ENCODE measurements around the gene SLC25A45. TPM values are rescaled to one million over a fixed set of nuclear protein-coding genes. Genes with fewer than 3 reads are reported as not detected.
A peak's percentile ranks its signal among the peaks of the same experiment; 100 is the strongest.

SLC25A45 gene
- total RNA-seq, 1 donor from 2014 or later = 12.3 TPM

DNA sequence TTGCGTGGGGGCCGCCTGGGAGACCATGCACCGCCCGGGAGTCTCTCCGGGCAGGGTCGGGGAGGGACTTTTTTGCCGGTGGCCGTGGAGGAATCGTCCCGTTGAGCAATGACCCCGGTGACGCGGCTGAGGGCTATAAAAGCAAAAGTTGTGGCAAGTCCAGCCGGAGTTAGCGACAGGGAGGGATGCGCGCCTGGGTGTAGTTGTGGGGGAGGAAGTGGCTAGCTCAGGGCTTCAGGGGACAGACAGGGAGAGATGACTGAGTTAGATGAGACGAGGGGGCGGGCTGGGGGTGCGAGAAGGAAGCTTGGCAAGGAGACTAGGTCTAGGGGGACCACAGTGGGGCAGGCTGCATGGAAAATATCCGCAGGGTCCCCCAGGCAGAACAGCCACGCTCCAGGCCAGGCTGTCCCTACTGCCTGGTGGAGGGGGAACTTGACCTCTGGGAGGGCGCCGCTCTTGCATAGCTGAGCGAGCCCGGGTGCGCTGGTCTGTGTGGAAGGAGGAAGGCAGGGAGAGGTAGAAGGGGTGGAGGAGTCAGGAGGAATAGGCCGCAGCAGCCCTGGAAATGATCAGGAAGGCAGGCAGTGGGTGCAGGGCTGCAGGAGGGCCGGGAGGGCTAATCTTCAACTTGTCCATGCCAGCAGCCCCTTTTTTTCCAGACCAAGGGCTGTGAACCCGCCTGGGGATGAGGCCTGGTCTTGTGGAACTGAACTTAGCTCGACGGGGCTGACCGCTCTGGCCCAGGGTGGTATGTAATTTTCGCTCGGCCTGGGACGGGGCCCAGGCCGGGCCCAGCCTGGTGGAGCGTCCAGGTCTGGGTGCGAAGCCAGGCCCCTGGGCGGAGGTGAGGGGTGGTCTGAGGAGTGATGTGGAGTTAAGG is 40.4 kb upstream of the SLC25A45 start, which contains the start of gene NEAT1:
TSS of gene NEAT1 (plus strand) at position 166 of the 883 bp plus-strand sequence.
- ATAC-seq (ENCODE audit: low read depth) (peak; percentile 13), DNase-seq (peak; percentile 90)
- no peaks in the 10 kb centered on the region for H3K27me3 Mint-ChIP-seq
- H3K9me3 Mint-ChIP-seq = no peaks in the 10 kb centered on the region
- no peak for TF ChIP-seq CTCF (IDR thresholded peaks at IDR 0.05)
- H3K4me3 Mint-ChIP-seq = peak within 1 kb of the TSS; percentile 100
- H3K36me3 Mint-ChIP-seq (ENCODE audit: low read depth) = peaks cover 53% of the 10 kb centered on the region
- peaks cover 76% of the 10 kb centered on the region for H3K4me1 Mint-ChIP-seq
- CTCF ChIA-PET = interaction anchor here (0.9 to 12.8 kb wide), 2 partner anchors 54 to 81 kb away, joined by 3 to 289 read pairs; partner anchors contain the start of gene MALAT1
- intact Hi-C loops (cut with micrococcal nuclease) = no loop called here
- POLR2A ChIA-PET = interaction anchor here (0.5 to 19.3 kb wide), 28 partner anchors 4 to 651 kb away, joined by 3 to 3752 read pairs (median 9); partner anchors contain the start of genes DPF2, FRMD8, MALAT1 and NEAT1
- peak within 1 kb of the TSS; percentile 100 for H3K27ac Mint-ChIP-seq

DNA sequence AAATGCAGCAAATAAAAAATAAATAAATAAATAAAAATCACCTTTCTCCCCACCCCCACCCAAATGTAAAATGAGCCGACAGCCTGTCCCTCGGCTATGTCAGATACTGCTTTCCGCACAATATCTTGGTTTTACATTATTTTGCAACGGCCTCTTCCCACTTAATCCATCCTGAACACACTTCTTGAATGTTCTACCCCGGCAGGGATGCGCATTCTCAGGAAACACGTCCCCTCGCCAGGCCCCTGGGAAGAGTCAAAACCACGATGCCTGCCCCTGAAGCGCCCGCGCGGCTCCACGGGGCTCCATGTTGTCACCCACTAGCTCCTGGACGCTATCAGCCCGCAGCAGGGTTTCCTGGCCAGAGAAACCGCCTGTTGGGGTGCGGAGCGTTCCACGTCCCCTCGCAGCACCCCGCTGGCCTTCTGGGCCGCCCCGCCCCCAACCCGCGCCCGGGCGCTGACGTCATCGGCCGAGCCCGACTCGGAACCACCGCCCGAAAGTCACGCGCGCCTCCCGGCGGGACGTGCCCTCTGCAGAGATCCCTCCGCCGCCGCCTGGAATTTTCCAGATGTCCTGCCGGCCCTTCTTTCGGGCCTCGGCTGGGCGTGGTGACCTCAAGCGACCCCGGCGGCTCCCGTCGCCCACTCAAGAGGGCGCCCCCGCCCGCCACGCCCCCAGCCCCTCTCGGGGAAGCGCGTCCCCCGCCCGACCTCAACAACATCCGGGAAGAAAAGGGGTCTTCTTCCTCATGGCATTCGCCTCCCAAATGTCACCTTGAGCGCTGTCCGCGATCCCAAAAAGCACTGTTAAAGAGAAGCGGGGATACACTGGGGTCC is 39.6 kb upstream of the SLC25A45 start:
- Mint-ChIP-seq H3K27ac (peak overlapping the region; percentile 100), H3K36me3 (ENCODE audit: low read depth) (peaks cover 44% of the 10 kb centered on the region), H3K9me3 (no peaks in the 10 kb centered on the region), H3K4me3 (peak overlapping the region; percentile 100), H3K27me3 (no peaks in the 10 kb centered on the region), H3K4me1 (peaks cover 76% of the 10 kb centered on the region)
- no peak for TF ChIP-seq CTCF (IDR thresholded peaks at IDR 0.05)
- DNase-seq (peak; percentile 94), ATAC-seq (ENCODE audit: low read depth) (peak; percentile 1)
- CTCF ChIA-PET = interaction anchor here (0.9 to 12.8 kb wide), 3 partner anchors 55 to 82 kb away, joined by 3 to 289 read pairs (median 7); partner anchors contain the start of gene MALAT1
- intact Hi-C loops (cut with micrococcal nuclease) = no loop called here
- POLR2A ChIA-PET = interaction anchor here (0.5 to 19.3 kb wide), 37 partner anchors 4 to 677 kb away, joined by 3 to 3752 read pairs (median 7); partner anchors contain the start of genes DPF2, FAU, FRMD8 and MALAT1

DNA sequence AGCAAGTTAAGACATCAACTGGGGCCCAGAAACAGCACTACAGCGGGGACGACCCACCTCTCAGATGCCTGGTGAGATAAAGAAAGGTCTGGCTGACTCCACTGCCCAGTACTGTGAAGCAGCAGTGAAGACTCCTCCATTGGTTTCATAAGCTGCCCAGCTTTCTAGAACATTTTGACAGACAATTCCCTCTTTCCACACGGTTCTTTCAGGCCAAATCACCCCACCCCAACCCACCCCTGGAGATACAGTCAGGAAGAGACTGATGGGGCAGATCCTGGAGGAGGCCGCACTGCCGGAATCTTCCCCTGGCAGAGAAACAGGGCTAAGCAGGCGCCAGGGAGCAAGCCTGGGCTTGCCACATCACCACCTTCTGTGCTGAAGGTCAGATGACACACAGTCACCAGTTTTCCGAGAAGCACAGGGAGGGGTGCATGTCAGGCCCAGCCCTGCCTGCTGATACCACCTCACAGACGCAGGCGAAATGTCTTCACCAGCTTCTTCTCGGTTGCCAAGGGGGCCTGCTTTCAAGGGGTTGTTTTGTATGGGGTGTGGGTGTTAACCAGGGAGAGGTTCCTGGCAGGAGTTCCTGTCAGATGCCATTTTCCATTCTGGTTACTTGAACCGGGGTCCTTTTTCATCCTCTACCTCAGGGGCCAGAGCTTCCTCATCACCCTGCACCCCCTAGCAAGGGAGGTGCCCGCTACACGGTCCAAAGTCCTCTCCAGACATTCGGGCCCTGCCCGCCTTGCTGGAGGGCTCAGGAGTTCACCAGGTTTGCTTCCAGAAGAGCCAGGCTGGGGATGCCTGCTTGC is 38.7 kb upstream of the SLC25A45 start:
- no peak for TF ChIP-seq CTCF (IDR thresholded peaks at IDR 0.05)
- POLR2A ChIA-PET = interaction anchor here (0.5 to 19.3 kb wide), 24 partner anchors 6 to 677 kb away, joined by 3 to 3752 read pairs (median 8); partner anchors contain the start of genes DPF2, FAU, FRMD8 and MALAT1
- no peaks in the 10 kb centered on the region for H3K27me3 Mint-ChIP-seq
- H3K4me1 Mint-ChIP-seq = peaks cover 76% of the 10 kb centered on the region
- intact Hi-C loops (cut with micrococcal nuclease) = no loop called here
- CTCF ChIA-PET = interaction anchor here (1.8 to 12.8 kb wide), 3 partner anchors 11 to 83 kb away, joined by 7 to 289 read pairs (median 7); partner anchors contain the start of gene MALAT1
- H3K36me3 Mint-ChIP-seq (ENCODE audit: low read depth) = peaks cover 37% of the 10 kb centered on the region
- peak; percentile 72 for DNase-seq
- peak overlapping the region; percentile 100 for H3K27ac Mint-ChIP-seq
- peak overlapping the region; percentile 100 for H3K4me3 Mint-ChIP-seq
- peak; percentile 23 for ATAC-seq (ENCODE audit: low read depth)
- no peaks in the 10 kb centered on the region for H3K9me3 Mint-ChIP-seq

- no peak for TF ChIP-seq CTCF (IDR thresholded peaks at IDR 0.05)
- peaks cover 78% of the 10 kb centered on the region for H3K4me1 Mint-ChIP-seq
- H3K27me3 Mint-ChIP-seq = no peaks in the 10 kb centered on the region
- intact Hi-C loops (cut with micrococcal nuclease) = no loop called here
- ChIA-PET CTCF (interaction anchor here (1.8 to 12.8 kb wide), 3 partner anchors 12 to 84 kb away, joined by 7 to 289 read pairs (median 7); partner anchors contain the start of gene MALAT1), POLR2A (interaction anchor here (0.6 to 19.3 kb wide), 19 partner anchors 6 to 676 kb away, joined by 3 to 3752 read pairs (median 8); partner anchors contain the start of genes DPF2, FIBP, FRMD8 and MALAT1)
- no peaks in the 10 kb centered on the region for H3K9me3 Mint-ChIP-seq
- H3K4me3 Mint-ChIP-seq = peak overlapping the region; percentile 100
- peak overlapping the region; percentile 100 for H3K27ac Mint-ChIP-seq
- peaks cover 30% of the 10 kb centered on the region for H3K36me3 Mint-ChIP-seq (ENCODE audit: low read depth)
- DNase-seq = no peak
- no peak for ATAC-seq (ENCODE audit: low read depth)
Observed at GRCh38 chr11:65420506-65420905, 38.1 kb upstream of the SLC25A45 start.
